Activated T-helper 1 cell treated with anti-CD3 and anti-CD28 coated beads, Interleukin-12 subunit alpha, Interleukin-12 subunit beta, Interleukin-2, Interleukin-4 antibody, amounts not matched to agents 30 ng/mL and 10 ng/mL and 1 ng/mL, durations not matched to agents 14 hours and 24 hours and 36 hours (primary cell): ENCODE results near the gene DCXR. TPM values are rescaled to one million over a fixed set of nuclear protein-coding genes. Genes with fewer than 3 reads are reported as not detected.

Experiments used
- DNase-seq: peaks from one replicate; pipeline ENCODE4 v3.0.0; 2021; ENCODE audit warnings: low spot score
- H3K27ac Mint-ChIP-seq: one replicate; pipeline ENCODE4 v1.8.0; 2021; ENCODE audit warnings: mild to moderate bottlenecking, mixed read lengths
- H3K27me3 Mint-ChIP-seq: one replicate; pipeline ENCODE4 v1.8.0; 2022; ENCODE audit warnings: mild to moderate bottlenecking, moderate library complexity, mixed read lengths; ENCODE audit not compliant: insufficient read depth
- H3K36me3 Mint-ChIP-seq: one replicate; pipeline ENCODE4 v1.8.0; 2021; ENCODE audit warnings: low read depth, mixed read lengths
- H3K4me1 Mint-ChIP-seq: one replicate; pipeline ENCODE4 v1.8.0; 2021; ENCODE audit warnings: low read depth, mixed read lengths
- H3K4me3 Mint-ChIP-seq: one replicate; pipeline ENCODE4 v1.8.0; 2021; ENCODE audit warnings: mild to moderate bottlenecking, moderate library complexity, mixed read lengths
- H3K9me3 Mint-ChIP-seq: one replicate; pipeline ENCODE4 v1.8.0; 2021; ENCODE audit warnings: mixed read lengths
- intact Hi-C: fragments of 100-400 bp; cut with micrococcal nuclease; formaldehyde crosslinking; loops from one replicate; pipeline ENCODE4 v1.15.1; 2024
- total RNA-seq: library from RNA; stranded (reverse); gene quantifications from 2 replicates; pipeline ENCODE4 v1.2.3, GENCODE V29; 2022

DCXR gene
- total RNA-seq, 1 donor from 2014 or later: 125 TPM

GRCh38 chr17:82028246-82028645, 9.3 kb downstream of the DCXR start:
- H3K27me3 Mint-ChIP-seq: no peaks in the 10 kb centered on the region
- H3K4me3 Mint-ChIP-seq: no peak overlapping the region
- H3K9me3 Mint-ChIP-seq: no peaks in the 10 kb centered on the region
- peaks cover 5% of the 10 kb centered on the region for H3K36me3 Mint-ChIP-seq
- intact Hi-C loops: loop anchor here (10.0 kb wide), 1 partner anchor 267 kb away; no protein-coding TSS in a partner anchor
- DNase-seq: no peak
- H3K4me1 Mint-ChIP-seq: peaks cover 7% of the 10 kb centered on the region
- H3K27ac Mint-ChIP-seq: no peak overlapping the region

- intact Hi-C loops: loop anchor here (10.0 kb wide), 1 partner anchor 269 kb away; no protein-coding TSS in a partner anchor
- Mint-ChIP-seq H3K4me1 (peaks cover 15% of the 10 kb centered on the region), H3K4me3 (peak overlapping the region; percentile 11), H3K9me3 (no peaks in the 10 kb centered on the region), H3K36me3 (peaks cover 5% of the 10 kb centered on the region), H3K27ac (no peak overlapping the region), H3K27me3 (no peaks in the 10 kb centered on the region)
- DNase-seq: no peak
Observed at GRCh38 chr17:82025401-82026107, 11.9 kb downstream of the DCXR start.

GRCh38 chr17:82024859-82025258, 12.6 kb downstream of the DCXR start:
- H3K27me3 Mint-ChIP-seq: no peaks in the 10 kb centered on the region
- H3K36me3 Mint-ChIP-seq: peaks cover 5% of the 10 kb centered on the region
- H3K4me3 Mint-ChIP-seq: no peak overlapping the region
- no peaks in the 10 kb centered on the region for H3K9me3 Mint-ChIP-seq
- intact Hi-C loops: loop anchor here (5.0 to 10.0 kb wide), 3 partner anchors 42 to 313 kb away; partner anchors contain the start of genes DUS1L and SLC25A10
- peaks cover 15% of the 10 kb centered on the region for H3K4me1 Mint-ChIP-seq
- no peak overlapping the region for H3K27ac Mint-ChIP-seq
- no peak for DNase-seq

- peak overlapping the region; percentile 44 for H3K27ac Mint-ChIP-seq
- H3K36me3 Mint-ChIP-seq: peaks cover 3% of the 10 kb centered on the region
- H3K4me3 Mint-ChIP-seq: peak overlapping the region; percentile 85
- no peaks in the 10 kb centered on the region for H3K27me3 Mint-ChIP-seq
- no peaks in the 10 kb centered on the region for H3K9me3 Mint-ChIP-seq
- H3K4me1 Mint-ChIP-seq: peaks cover 15% of the 10 kb centered on the region
- intact Hi-C loops: loop anchor here (1.0 to 10.0 kb wide), 11 partner anchors 8 to 693 kb away; partner anchors contain the start of genes ASPSCR1, DCXR, DUS1L and FASN
- no peak for DNase-seq
Observed at GRCh38 chr17:82023447-82024241, 13.9 kb downstream of the DCXR start.

- H3K4me3 Mint-ChIP-seq: peak within 1 kb of the TSS; percentile 90
- H3K9me3 Mint-ChIP-seq: no peaks in the 10 kb centered on the region
- peak within 1 kb of the TSS; percentile 68 for H3K27ac Mint-ChIP-seq
- peaks cover 3% of the 10 kb centered on the region for H3K36me3 Mint-ChIP-seq
- DNase-seq: peak; percentile 100
- no peaks in the 10 kb centered on the region for H3K27me3 Mint-ChIP-seq
- intact Hi-C loops: loop anchor here (1.0 to 10.0 kb wide), 11 partner anchors 8 to 694 kb away; partner anchors contain the start of genes ASPSCR1, DCXR, DUS1L and FASN
- peaks cover 15% of the 10 kb centered on the region for H3K4me1 Mint-ChIP-seq
Observed at GRCh38 chr17:82022981-82023446, 14.5 kb downstream of the DCXR start, which contains the start of gene LRRC45. LRRC45 (plus strand) TSS chr17:82023305; CDS start chr17:82023644, 339 bp downstream.

- Mint-ChIP-seq H3K27ac (peak within 1 kb of the TSS; percentile 68), H3K36me3 (peaks cover 3% of the 10 kb centered on the region), H3K4me3 (peak within 1 kb of the TSS; percentile 90), H3K4me1 (peaks cover 15% of the 10 kb centered on the region), H3K27me3 (no peaks in the 10 kb centered on the region), H3K9me3 (no peaks in the 10 kb centered on the region)
- intact Hi-C loops: loop anchor here (2.0 to 10.0 kb wide), 6 partner anchors 45 to 694 kb away; partner anchors contain the start of genes DUS1L, FN3KRP, MAFG and P4HB
- DNase-seq: no peak
Observed at GRCh38 chr17:82022310-82022980, 15.1 kb downstream of the DCXR start, which contains the start of gene CENPX. CENPX (minus strand) TSS chr17:82022878; CDS start chr17:82022861, 17 bp downstream.

DNA sequence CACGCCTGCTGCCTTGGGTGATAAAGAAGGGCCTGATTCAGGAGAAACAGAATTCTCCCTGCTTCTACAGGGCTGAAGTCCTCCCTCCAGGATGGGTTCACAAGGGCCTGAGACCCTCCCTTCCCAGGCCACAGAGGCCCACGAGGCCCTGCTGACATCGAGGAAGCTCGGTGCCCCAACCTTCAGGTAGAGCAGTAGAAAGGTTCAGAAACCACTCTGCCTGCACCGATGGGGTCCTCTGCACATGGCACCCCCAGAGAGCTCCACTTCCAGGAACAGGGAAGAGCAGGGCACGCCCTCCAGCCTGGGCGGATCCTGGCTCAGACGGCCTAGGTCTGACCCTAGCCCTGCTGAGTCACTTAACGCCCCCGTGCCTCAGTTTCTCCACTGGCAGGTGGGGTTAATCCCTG, 15.6 kb downstream of the DCXR start:
- peaks cover 15% of the 10 kb centered on the region for H3K4me1 Mint-ChIP-seq
- peak overlapping the region; percentile 68 for H3K27ac Mint-ChIP-seq
- intact Hi-C loops: loop anchor here (2.0 to 10.0 kb wide), 6 partner anchors 45 to 695 kb away; partner anchors contain the start of genes DUS1L, FN3KRP, MAFG and P4HB
- H3K9me3 Mint-ChIP-seq: no peaks in the 10 kb centered on the region
- no peak for DNase-seq
- peak overlapping the region; percentile 90 for H3K4me3 Mint-ChIP-seq
- no peaks in the 10 kb centered on the region for H3K27me3 Mint-ChIP-seq
- peaks cover 3% of the 10 kb centered on the region for H3K36me3 Mint-ChIP-seq

- Mint-ChIP-seq H3K27me3 (no peaks in the 10 kb centered on the region), H3K27ac (peak overlapping the region; percentile 68), H3K9me3 (no peaks in the 10 kb centered on the region), H3K4me1 (peaks cover 15% of the 10 kb centered on the region), H3K36me3 (peaks cover 3% of the 10 kb centered on the region), H3K4me3 (peak overlapping the region; percentile 90)
- intact Hi-C loops: loop anchor here (5.0 to 10.0 kb wide), 3 partner anchors 46 to 309 kb away; partner anchors contain the start of genes DUS1L and SLC25A10
- peak; percentile 31 for DNase-seq
Observed at GRCh38 chr17:82021107-82021899, 16.2 kb downstream of the DCXR start.

DNA sequence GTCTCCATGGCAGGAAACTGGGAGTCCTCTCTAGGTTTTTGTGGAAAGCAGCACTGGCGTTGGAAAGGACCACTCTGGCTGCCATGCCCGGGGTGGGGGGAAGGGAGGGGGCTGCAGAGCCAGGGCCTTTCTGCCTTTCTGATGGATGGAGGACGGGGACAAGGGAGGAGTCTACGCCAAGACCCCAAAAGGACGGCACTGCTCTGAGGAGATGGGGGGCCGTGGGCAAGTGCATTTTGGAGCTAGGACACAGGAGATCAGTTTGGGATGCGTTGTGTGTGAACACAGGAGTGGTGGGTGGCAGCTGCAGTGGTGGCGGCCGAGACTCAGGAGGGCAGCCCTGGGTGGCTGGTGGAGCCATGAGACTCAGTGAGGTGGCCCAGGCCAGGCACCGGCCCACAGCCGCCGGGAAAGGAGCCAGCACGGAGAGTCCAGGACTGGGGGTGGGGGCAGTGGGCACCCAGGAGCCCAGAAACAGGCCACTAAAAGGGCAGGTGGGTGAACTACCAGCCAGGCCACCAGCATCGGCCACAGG, 16.9 kb downstream of the DCXR start:
- no peak for DNase-seq
- H3K36me3 Mint-ChIP-seq: peaks cover 3% of the 10 kb centered on the region
- intact Hi-C loops: loop anchor here (1.0 to 10.0 kb wide), 4 partner anchors 47 to 308 kb away; partner anchors contain the start of genes DUS1L and SLC25A10
- H3K27me3 Mint-ChIP-seq: no peaks in the 10 kb centered on the region
- H3K4me3 Mint-ChIP-seq: peak overlapping the region; percentile 30
- H3K27ac Mint-ChIP-seq: no peak overlapping the region
- H3K9me3 Mint-ChIP-seq: no peaks in the 10 kb centered on the region
- peaks cover 15% of the 10 kb centered on the region for H3K4me1 Mint-ChIP-seq

- H3K27me3 Mint-ChIP-seq: no peaks in the 10 kb centered on the region
- intact Hi-C loops: loop anchor here (1.0 to 10.0 kb wide), 4 partner anchors 47 to 308 kb away; partner anchors contain the start of genes DUS1L and SLC25A10
- DNase-seq: peak; percentile 57
- peaks cover 15% of the 10 kb centered on the region for H3K4me1 Mint-ChIP-seq
- no peaks in the 10 kb centered on the region for H3K9me3 Mint-ChIP-seq
- peaks cover 3% of the 10 kb centered on the region for H3K36me3 Mint-ChIP-seq
- no peak overlapping the region for H3K27ac Mint-ChIP-seq
- peak overlapping the region; percentile 30 for H3K4me3 Mint-ChIP-seq
Observed at GRCh38 chr17:82019690-82020571, 17.6 kb downstream of the DCXR start.
